WI38 (cell line): ENCODE data around the gene TDRD12.
"Not testable (repeated sequence)": the region's sequence is repeated elsewhere in the genome, so short reads cannot be mapped to it uniquely, and the experiment has no call there.

ENCODE experiments used
- H3K4me3 ChIP-seq: 2 replicates; pipeline ENCODE4 v1.5.1; 2011; ENCODE audit warnings: low read depth, mild to moderate bottlenecking, control low read depth, low read length
- TF ChIP-seq, protein P1 (sequence below): IDR thresholded peaks from 2 replicates; pipeline ENCODE4 v1.5.1; 2012; ENCODE audit warnings: low read depth, mild to moderate bottlenecking, control low read depth, low read length

TDRD12 gene

DNA sequence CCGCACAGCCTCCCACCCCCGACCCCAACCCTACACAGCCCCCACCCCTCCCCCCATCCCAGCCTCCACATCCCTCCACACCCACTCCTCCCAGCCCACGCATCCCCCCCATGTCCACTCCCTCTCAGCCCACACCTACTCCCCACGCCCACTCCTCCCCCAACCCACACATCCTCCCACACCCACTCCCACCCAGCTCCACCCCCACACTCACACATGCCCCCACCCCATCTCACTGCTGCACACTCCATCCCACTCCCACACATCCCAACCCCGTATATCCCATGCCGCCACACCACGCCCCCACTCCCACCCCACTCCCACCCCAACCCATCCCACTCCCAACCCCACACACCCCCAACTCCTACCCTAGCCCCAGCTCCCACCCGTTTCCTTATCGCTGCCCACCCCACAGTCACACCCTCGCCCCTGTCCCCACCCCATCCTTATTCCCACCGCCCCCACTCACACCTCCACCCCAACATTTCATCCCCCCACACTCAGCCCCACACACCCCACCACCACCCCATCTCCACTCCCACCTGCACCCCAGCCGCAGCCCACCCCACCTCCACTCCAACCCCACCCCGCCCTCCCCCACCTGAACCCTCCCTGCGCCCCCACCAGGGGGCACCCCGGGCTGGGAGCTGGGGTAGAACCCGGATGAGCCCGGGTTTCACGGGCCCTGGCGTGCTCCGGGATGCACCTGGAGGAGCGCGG, 809 bp downstream of the TDRD12 start:
- H3K4me3 ChIP-seq, result no peak overlapping the region
- TF ChIP-seq, protein P1, sequence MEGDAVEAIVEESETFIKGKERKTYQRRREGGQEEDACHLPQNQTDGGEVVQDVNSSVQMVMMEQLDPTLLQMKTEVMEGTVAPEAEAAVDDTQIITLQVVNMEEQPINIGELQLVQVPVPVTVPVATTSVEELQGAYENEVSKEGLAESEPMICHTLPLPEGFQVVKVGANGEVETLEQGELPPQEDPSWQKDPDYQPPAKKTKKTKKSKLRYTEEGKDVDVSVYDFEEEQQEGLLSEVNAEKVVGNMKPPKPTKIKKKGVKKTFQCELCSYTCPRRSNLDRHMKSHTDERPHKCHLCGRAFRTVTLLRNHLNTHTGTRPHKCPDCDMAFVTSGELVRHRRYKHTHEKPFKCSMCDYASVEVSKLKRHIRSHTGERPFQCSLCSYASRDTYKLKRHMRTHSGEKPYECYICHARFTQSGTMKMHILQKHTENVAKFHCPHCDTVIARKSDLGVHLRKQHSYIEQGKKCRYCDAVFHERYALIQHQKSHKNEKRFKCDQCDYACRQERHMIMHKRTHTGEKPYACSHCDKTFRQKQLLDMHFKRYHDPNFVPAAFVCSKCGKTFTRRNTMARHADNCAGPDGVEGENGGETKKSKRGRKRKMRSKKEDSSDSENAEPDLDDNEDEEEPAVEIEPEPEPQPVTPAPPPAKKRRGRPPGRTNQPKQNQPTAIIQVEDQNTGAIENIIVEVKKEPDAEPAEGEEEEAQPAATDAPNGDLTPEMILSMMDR, result no peak

DNA sequence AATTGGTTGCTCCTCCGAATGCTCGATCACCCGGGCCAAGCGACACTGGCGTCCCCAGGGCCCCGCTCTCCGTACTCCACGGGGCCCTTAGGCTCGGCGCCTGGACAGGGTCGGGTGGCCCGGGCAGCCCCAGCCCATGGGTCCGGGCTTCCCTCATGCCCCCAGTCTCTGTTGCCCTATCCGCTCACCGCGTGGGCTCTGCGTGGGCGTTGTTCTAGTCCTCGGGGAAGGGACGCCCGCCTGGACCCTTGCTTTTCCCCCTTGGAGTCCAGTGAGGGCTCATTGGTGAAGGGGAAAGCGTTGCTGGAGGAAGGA, 1.3 kb downstream of the TDRD12 start:
- TF ChIP-seq, protein P1, result no peak

GRCh38 chr19:32735936-32736335, 16.4 kb downstream of the TDRD12 start:
- TF ChIP-seq, protein P1, result no peak
- H3K4me3 ChIP-seq, result no peak overlapping the region

More for the DNA sequence above, 1.3 kb downstream of the TDRD12 start:
- H3K4me3 ChIP-seq, result no peak overlapping the region

DNA sequence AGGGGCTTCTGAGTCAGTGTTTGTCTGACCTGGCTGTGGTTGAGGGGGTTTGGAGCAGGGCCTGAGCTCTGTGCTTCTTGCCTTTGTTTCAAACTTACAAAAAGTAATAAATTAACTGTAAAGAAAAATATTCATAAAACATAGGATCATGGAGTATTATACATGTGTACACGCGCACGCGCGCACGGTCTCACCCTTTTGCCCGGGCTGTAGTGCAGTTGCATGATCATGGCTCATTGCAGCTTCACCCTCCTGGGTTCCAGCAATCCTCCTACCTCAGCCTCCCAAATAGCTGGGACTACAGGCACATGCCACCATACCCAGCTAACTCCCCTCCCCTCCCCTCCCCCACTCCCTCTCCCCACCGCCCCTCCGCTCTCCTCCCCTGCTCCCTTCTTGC, 23.5 kb downstream of the TDRD12 start:
- TF ChIP-seq, protein P1, result no peak
- no peak overlapping the region for H3K4me3 ChIP-seq

DNA sequence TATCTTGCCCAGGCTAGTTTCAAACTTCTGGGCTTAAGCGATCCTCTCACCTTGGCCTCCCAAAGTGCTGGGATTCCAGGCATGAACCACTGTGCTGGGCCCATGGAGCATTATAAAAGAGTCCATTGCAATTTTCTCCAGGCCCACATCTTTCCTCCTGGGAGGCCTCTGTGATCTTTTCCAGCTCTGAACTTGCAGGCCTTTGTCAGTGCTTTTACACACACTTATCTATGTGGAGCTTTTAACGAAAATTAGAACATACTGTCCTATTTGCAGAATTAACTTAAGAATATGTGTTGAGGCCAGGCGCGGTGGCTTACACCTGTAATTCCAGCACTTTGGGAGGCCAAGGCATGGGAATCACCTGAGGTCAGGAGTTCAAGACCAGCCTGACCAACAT, 23.9 kb downstream of the TDRD12 start:
- no peak overlapping the region for H3K4me3 ChIP-seq
- TF ChIP-seq, protein P1, result no peak

- H3K4me3 ChIP-seq, result no peak overlapping the region
- TF ChIP-seq, protein P1, result no peak
Observed at GRCh38 chr19:32744555-32745325, 25.2 kb downstream of the TDRD12 start.

GRCh38 chr19:32745594-32746251, 26.2 kb downstream of the TDRD12 start:
- not testable (repeated sequence) for H3K4me3 ChIP-seq

DNA sequence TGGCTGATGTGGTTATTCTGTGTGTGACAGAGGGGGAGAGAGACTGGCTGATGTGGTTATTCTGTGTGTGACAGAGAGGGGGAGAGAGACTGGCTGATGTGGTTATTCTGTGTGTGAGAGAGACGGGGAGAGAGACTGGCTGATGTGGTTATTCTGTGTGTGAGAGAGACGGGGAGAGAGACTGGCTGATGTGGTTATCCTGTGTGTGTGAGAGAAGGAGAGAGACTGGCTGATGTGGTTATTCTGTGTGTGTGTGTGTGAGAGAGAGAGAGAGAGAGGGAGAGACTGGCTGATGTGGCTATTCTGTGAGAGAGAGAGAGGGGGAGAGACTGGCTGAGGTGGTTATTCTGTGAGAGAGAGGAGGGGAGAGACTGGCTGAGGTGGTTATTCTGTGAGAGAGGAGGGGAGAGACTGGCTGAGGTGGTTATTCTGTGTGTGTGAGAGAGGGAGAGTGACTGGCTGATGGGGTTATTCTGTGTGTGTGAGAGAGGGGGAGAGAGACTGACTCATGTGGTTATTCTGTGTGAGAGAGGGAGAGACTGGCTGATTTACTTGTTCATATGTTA, 27.1 kb downstream of the TDRD12 start:
- not testable (repeated sequence) for H3K4me3 ChIP-seq
